ENCODE results near the gene TUBA4B.

TUBA4B gene

DNA sequence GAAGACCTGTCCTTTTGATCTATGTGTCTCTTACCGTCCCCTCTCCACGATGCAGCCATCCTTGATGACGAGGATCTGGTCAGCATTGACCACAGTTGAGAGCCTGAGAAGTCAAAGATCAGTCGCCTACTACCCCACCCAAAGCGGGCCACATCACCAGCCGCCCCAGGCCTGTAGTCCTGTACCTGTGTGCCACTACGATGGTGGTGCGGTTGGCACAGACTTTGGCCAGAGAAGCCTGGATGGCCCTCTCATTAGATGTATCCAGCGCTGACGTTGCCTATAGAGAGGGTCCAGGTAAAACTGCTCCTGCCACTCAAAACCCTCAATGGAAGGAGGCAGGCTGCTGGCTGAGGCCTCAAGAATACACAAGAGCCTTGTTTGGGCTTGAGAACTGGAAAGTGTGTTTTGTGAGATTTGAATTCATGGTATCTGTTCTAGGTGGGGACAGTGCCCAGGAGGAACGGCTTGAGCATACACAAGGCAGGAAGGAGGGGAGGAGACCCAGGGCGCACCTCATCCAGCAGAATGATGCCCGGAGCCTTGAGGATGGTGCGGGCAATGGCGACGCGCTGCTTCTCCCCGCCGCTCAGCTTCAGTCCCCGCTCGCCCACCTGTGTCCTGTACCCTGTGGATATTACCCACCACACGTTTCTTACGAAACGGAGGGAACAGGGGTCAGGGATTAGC is 42.7 kb upstream of the TUBA4B start:
- no CpG with 5 or more reads among the region's 24 CpGs for WGBS (ENCODE audit: insufficient coverage, insufficient read length)
- Histone ChIP-seq H3K27ac (ENCODE audit: low read length) (no peak overlapping the region), H3K27me3 (ENCODE audit: control insufficient read depth, insufficient read depth, low read length) (no peaks in the 10 kb centered on the region), H3K9me3 (ENCODE audit: control insufficient read depth, insufficient read depth, low read length) (no peaks in the 10 kb centered on the region), H3K36me3 (ENCODE audit: control insufficient read depth, insufficient read depth, low read length) (peaks cover 24% of the 10 kb centered on the region), H3K4me3 (ENCODE audit: low read length) (no peak overlapping the region), H3K4me1 (ENCODE audit: control insufficient read depth, insufficient read depth, low read length) (0 out of 2 replicates have a peak, but pooled peaks cover 1% of the 10 kb centered on the region)
- no peak for DNase-seq (ENCODE audit: low read depth, low spot score)

- 0 out of 2 replicates have a peak, but pooled peaks cover 1% of the 10 kb centered on the region for H3K4me1 ChIP-seq (ENCODE audit: control insufficient read depth, insufficient read depth, low read length)
- peaks cover 24% of the 10 kb centered on the region for H3K36me3 ChIP-seq (ENCODE audit: control insufficient read depth, insufficient read depth, low read length)
- H3K9me3 ChIP-seq (ENCODE audit: control insufficient read depth, insufficient read depth, low read length): no peaks in the 10 kb centered on the region
- H3K27me3 ChIP-seq (ENCODE audit: control insufficient read depth, insufficient read depth, low read length): no peaks in the 10 kb centered on the region
- H3K4me3 ChIP-seq (ENCODE audit: low read length): no peak overlapping the region
- no peak for DNase-seq (ENCODE audit: low read depth, low spot score)
- no CpG with 5 or more reads among the region's 9 CpGs for WGBS (ENCODE audit: insufficient coverage, insufficient read length)
- no peak overlapping the region for H3K27ac ChIP-seq (ENCODE audit: low read length)
These were observed 42.1 kb upstream of the TUBA4B start for GRCh38 chr2:219210886-219211362.

- Histone ChIP-seq H3K36me3 (ENCODE audit: control insufficient read depth, insufficient read depth, low read length) (peaks cover 24% of the 10 kb centered on the region), H3K4me1 (ENCODE audit: control insufficient read depth, insufficient read depth, low read length) (peaks cover 5% of the 10 kb centered on the region), H3K27me3 (ENCODE audit: control insufficient read depth, insufficient read depth, low read length) (no peaks in the 10 kb centered on the region), H3K27ac (ENCODE audit: low read length) (no peak overlapping the region), H3K4me3 (ENCODE audit: low read length) (no peak overlapping the region), H3K9me3 (ENCODE audit: control insufficient read depth, insufficient read depth, low read length) (no peaks in the 10 kb centered on the region)
- DNase-seq (ENCODE audit: low read depth, low spot score): no peak
- no CpG with 5 or more reads among the region's 8 CpGs for WGBS (ENCODE audit: insufficient coverage, insufficient read length)
These were observed 40.0 kb upstream of the TUBA4B start for GRCh38 chr2:219213026-219213415.

DNA sequence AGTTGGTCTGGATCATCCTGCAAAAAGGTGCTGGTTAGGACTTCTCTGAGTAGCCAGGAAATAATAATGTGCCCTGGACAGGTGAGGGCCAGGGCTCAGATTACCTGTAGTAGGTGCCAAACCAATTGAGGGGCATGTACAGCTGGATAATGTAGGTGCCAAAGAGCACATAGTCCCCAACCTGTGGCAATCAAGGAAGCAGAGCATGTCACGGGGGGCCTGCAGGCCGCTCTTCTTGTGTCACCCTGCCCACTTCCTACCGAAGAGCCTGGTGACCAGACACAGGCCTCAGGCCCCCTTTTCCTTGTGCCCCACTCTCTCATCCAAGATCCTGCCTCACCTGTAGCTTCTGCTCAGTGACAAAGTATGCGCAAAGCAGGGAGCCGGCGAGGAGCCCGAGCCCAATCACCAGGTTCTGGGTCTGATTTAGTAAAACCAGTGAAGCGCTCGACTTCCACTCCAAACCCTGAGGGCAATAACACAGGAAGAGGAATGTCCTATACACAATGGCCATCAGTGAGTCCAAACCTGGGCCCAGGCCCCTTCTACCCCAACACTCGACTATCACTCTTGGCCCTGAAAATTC is 39.5 kb upstream of the TUBA4B start:
- no peak for DNase-seq (ENCODE audit: low read depth, low spot score)
- peaks cover 24% of the 10 kb centered on the region for H3K36me3 ChIP-seq (ENCODE audit: control insufficient read depth, insufficient read depth, low read length)
- no peaks in the 10 kb centered on the region for H3K9me3 ChIP-seq (ENCODE audit: control insufficient read depth, insufficient read depth, low read length)
- H3K27ac ChIP-seq (ENCODE audit: low read length): no peak overlapping the region
- no CpG with 5 or more reads among the region's 10 CpGs for WGBS (ENCODE audit: insufficient coverage, insufficient read length)
- no peak overlapping the region for H3K4me3 ChIP-seq (ENCODE audit: low read length)
- no peaks in the 10 kb centered on the region for H3K27me3 ChIP-seq (ENCODE audit: control insufficient read depth, insufficient read depth, low read length)
- H3K4me1 ChIP-seq (ENCODE audit: control insufficient read depth, insufficient read depth, low read length): peaks cover 6% of the 10 kb centered on the region

GRCh38 chr2:219214141-219214540 is 38.9 kb upstream of the TUBA4B start:
- WGBS (ENCODE audit: insufficient coverage, insufficient read length): no CpG with 5 or more reads among the region's 15 CpGs
- Histone ChIP-seq H3K4me3 (ENCODE audit: low read length) (no peak overlapping the region), H3K9me3 (ENCODE audit: control insufficient read depth, insufficient read depth, low read length) (no peaks in the 10 kb centered on the region), H3K27me3 (ENCODE audit: control insufficient read depth, insufficient read depth, low read length) (no peaks in the 10 kb centered on the region), H3K4me1 (ENCODE audit: control insufficient read depth, insufficient read depth, low read length) (peaks cover 6% of the 10 kb centered on the region), H3K27ac (ENCODE audit: low read length) (no peak overlapping the region), H3K36me3 (ENCODE audit: control insufficient read depth, insufficient read depth, low read length) (peaks cover 24% of the 10 kb centered on the region)
- no peak for DNase-seq (ENCODE audit: low read depth, low spot score)

DNA sequence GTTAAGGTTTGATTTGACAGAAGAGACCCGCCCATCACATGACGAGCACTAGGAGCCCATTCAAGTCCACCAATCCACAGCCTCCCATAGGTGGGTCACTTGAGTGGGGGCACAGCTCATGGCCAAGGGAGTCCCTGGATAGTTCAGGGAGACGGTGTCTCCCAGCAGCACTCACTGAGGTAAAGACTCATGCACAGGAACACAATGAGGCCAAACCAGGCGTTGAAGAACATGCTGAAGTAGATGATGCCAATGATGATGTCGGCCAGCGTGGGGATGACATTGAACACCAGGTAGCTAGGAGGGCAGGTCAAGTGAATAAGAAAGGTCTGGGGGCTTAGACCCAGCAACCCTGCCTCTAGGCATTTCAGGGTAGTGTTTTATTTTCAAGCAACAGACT is 38.3 kb upstream of the TUBA4B start:
- Histone ChIP-seq H3K4me1 (ENCODE audit: control insufficient read depth, insufficient read depth, low read length) (peaks cover 6% of the 10 kb centered on the region), H3K27me3 (ENCODE audit: control insufficient read depth, insufficient read depth, low read length) (no peaks in the 10 kb centered on the region), H3K9me3 (ENCODE audit: control insufficient read depth, insufficient read depth, low read length) (no peaks in the 10 kb centered on the region), H3K4me3 (ENCODE audit: low read length) (no peak overlapping the region), H3K27ac (ENCODE audit: low read length) (no peak overlapping the region), H3K36me3 (ENCODE audit: control insufficient read depth, insufficient read depth, low read length) (peaks cover 24% of the 10 kb centered on the region)
- no CpG with 5 or more reads among the region's 6 CpGs for WGBS (ENCODE audit: insufficient coverage, insufficient read length)
- no peak for DNase-seq (ENCODE audit: low read depth, low spot score)

DNA sequence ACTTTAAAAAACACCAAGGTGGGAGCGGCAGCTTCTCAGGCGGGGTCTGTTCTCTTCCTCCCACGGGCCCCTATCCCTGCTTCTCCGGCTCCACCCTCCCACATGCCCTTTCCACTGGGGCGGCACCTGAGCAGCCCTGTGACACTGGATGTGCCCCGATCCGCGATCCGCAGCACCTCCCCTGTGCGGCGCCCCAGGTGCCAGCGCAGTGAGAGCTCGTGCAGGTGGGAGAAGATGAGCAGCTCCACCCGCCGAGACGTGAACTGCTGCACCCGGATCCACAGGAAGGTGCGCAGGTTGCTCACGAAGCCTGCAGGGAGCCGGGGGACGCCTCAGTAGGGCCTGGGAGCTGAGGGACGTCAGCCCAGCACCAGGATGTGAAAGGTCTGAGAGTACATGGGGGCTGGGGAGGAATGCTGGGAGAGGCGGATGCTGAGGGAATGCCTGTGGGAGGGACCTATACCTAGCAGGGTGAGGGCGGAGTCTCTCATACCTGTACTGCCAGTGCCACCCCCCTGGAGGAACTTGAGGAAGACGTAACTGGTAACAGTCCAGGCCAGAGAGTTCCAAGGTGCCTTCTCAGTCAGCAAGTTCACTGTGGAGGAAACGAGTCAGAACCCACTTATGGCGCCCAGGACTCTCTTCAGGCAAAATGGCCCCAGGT is 37.0 kb upstream of the TUBA4B start:
- no CpG with 5 or more reads among the region's 27 CpGs for WGBS (ENCODE audit: insufficient coverage, insufficient read length)
- Histone ChIP-seq H3K27me3 (ENCODE audit: control insufficient read depth, insufficient read depth, low read length) (no peaks in the 10 kb centered on the region), H3K36me3 (ENCODE audit: control insufficient read depth, insufficient read depth, low read length) (peaks cover 20% of the 10 kb centered on the region; the same call in 1 of the 2 replicates), H3K4me1 (ENCODE audit: control insufficient read depth, insufficient read depth, low read length) (peaks cover 6% of the 10 kb centered on the region), H3K4me3 (ENCODE audit: low read length) (no peak overlapping the region), H3K9me3 (ENCODE audit: control insufficient read depth, insufficient read depth, low read length) (no peaks in the 10 kb centered on the region), H3K27ac (ENCODE audit: low read length) (no peak overlapping the region)
- no peak for DNase-seq (ENCODE audit: low read depth, low spot score)

DNA sequence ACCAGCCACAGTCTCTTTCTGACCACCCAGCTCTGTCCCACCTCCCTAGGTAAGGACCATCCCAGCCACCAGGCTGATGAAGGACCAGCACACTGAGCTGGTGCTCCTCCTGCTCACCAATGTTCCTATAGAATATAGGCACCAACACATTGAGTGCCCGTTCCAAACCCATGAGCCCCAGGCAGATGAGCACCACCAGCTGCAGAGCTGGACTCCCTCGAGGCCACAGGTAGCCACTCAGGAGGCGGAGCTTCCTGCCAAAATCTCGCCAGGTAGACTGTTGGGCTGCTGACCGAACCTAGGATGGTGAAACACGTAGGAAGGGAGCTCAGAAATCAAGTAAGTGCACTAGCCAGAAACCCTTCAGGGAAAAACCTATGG is 36.5 kb upstream of the TUBA4B start:
- no peaks in the 10 kb centered on the region for H3K27me3 ChIP-seq (ENCODE audit: control insufficient read depth, insufficient read depth, low read length)
- DNase-seq (ENCODE audit: low read depth, low spot score): no peak
- no peak overlapping the region for H3K27ac ChIP-seq (ENCODE audit: low read length)
- no peaks in the 10 kb centered on the region for H3K9me3 ChIP-seq (ENCODE audit: control insufficient read depth, insufficient read depth, low read length)
- no peak overlapping the region for H3K4me3 ChIP-seq (ENCODE audit: low read length)
- H3K36me3 ChIP-seq (ENCODE audit: control insufficient read depth, insufficient read depth, low read length): peaks cover 18% of the 10 kb centered on the region; the same call in 1 of the 2 replicates
- peaks cover 6% of the 10 kb centered on the region for H3K4me1 ChIP-seq (ENCODE audit: control insufficient read depth, insufficient read depth, low read length)
- WGBS (ENCODE audit: insufficient coverage, insufficient read length): no CpG with 5 or more reads among the region's 6 CpGs

DNA sequence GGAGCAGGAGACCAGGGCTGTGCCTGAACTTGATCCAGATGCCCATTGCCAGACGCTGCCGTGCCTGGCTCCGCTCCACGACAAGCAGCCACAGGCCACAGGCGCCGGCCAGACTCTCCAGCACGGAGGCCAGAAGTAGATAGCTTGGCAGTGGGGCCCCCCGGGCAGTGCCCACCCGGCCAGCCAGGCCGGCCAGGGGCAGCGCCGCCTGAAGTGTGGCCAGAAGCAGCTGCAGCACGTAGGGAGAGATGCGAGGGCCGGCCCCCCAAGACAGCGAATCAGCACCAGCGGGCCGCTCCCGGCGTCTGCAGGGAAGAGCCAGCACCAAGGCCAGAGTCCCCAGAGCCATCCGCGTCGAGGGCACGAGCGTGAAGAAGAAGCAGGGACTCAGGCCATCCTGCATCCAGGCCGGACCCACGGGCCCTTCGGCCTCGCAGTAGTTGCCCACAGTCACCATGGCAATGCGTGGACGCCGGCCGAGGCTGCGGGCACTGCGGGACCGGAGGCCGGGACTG is 34.8 kb upstream of the TUBA4B start:
- no peak for DNase-seq (ENCODE audit: low read depth, low spot score)
- no peaks in the 10 kb centered on the region for H3K27me3 ChIP-seq (ENCODE audit: control insufficient read depth, insufficient read depth, low read length)
- no peaks in the 10 kb centered on the region for H3K9me3 ChIP-seq (ENCODE audit: control insufficient read depth, insufficient read depth, low read length)
- no CpG with 5 or more reads among the region's 37 CpGs for WGBS (ENCODE audit: insufficient coverage, insufficient read length)
- H3K36me3 ChIP-seq (ENCODE audit: control insufficient read depth, insufficient read depth, low read length): peaks cover 22% of the 10 kb centered on the region
- H3K4me1 ChIP-seq (ENCODE audit: control insufficient read depth, insufficient read depth, low read length): peaks cover 6% of the 10 kb centered on the region
- no peak overlapping the region for H3K27ac ChIP-seq (ENCODE audit: low read length)
- peak overlapping the region; percentile 61 for H3K4me3 ChIP-seq (ENCODE audit: low read length)

DNA sequence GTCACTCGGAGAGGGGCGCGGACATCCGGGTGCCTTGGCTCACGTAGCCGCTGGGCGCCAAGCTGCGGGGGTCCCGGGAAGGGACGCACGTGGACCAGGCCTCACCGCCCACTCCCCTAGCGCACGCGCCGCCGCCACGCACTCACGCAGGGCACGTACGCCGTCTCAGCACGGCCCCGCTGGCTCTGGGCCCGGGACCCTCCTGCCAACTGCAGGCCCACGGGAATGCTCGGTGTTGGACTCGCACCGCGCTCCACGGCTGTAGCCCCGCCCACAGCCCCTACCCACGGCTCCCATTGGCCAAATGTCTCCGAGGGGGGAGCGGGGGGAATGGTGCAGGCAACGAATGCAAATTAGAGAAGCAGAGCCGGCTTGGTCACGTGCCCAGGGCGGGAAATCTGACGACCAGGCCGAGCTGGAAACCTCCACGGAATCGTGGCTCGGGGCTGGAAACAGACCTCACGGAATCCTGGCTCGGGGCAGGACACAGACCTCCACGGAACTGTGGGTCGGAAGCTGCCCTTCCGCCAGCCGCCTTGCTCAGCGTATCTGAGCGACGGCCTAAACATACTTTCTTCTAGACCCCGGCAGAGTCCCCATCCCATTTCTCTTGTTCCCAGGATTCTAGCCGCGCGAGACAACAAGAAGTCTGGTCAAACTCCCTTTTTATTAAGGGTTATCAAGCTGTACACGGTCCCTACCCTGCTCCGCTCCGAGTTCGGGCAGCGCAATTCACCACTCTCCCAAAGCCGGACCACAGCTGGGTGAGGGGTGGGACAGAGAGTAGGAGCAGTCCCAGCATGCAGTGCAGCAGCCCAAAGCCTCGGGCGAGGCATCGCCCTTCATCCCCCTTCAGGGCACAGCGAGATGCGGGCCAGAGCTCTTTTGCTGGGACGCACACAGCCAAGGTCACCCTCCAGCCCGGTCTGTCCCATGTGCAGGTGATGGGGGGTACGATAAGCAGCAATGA is 34.0 kb upstream of the TUBA4B start, which contains the start of gene ABCB6:
ABCB6 (minus strand) TSS at position 227 of the 970 bp plus-strand sequence. CDS start 285 bp downstream, outside the sequence.
- no peak within 1 kb of the TSS for H3K27ac ChIP-seq (ENCODE audit: low read length)
- peak; percentile 82 for DNase-seq (ENCODE audit: low read depth, low spot score)
- no peaks in the 10 kb centered on the region for H3K27me3 ChIP-seq (ENCODE audit: control insufficient read depth, insufficient read depth, low read length)
- peaks cover 28% of the 10 kb centered on the region for H3K36me3 ChIP-seq (ENCODE audit: control insufficient read depth, insufficient read depth, low read length)
- no CpG with 5 or more reads among the region's 71 CpGs for WGBS (ENCODE audit: insufficient coverage, insufficient read length)
- no peaks in the 10 kb centered on the region for H3K9me3 ChIP-seq (ENCODE audit: control insufficient read depth, insufficient read depth, low read length)
- peak within 1 kb of the TSS; percentile 61 for H3K4me3 ChIP-seq (ENCODE audit: low read length)
- peaks cover 6% of the 10 kb centered on the region for H3K4me1 ChIP-seq (ENCODE audit: control insufficient read depth, insufficient read depth, low read length)
